GM10248 (cell line): Measurements from ENCODE around the gene MKRN1.

Source experiments
- CTCF ChIA-PET: fragments of 300-600 bp; sonication (Branson Sonifier 250); formaldehyde crosslinking; extraction: SDS; loops from one replicate; lab custom pipeline; 2021; ENCODE audit warnings: antibody characterized with exemption; lab: Yijun Ruan, JAX
- POLR2A ChIA-PET: fragments of 350-650 bp; sonication (Branson Sonifier 250); formaldehyde crosslinking; extraction: SDS; loops from one replicate; lab custom pipeline; 2020; ENCODE audit warnings: antibody characterized with exemption; lab: Yijun Ruan, JAX
- DNase-seq: peaks from one replicate; pipeline ENCODE4 v3.0.0; 2012; ENCODE audit errors: extremely low spot score
- TF ChIP-seq, protein P1 (sequence below): IDR thresholded peaks from 2 replicates; pipeline ENCODE4 v1.5.1; 2012; ENCODE audit warnings: mild to moderate bottlenecking, low read depth; ENCODE audit errors: extremely low read depth, missing control alignments, control extremely low read depth

Gene MKRN1

DNA sequence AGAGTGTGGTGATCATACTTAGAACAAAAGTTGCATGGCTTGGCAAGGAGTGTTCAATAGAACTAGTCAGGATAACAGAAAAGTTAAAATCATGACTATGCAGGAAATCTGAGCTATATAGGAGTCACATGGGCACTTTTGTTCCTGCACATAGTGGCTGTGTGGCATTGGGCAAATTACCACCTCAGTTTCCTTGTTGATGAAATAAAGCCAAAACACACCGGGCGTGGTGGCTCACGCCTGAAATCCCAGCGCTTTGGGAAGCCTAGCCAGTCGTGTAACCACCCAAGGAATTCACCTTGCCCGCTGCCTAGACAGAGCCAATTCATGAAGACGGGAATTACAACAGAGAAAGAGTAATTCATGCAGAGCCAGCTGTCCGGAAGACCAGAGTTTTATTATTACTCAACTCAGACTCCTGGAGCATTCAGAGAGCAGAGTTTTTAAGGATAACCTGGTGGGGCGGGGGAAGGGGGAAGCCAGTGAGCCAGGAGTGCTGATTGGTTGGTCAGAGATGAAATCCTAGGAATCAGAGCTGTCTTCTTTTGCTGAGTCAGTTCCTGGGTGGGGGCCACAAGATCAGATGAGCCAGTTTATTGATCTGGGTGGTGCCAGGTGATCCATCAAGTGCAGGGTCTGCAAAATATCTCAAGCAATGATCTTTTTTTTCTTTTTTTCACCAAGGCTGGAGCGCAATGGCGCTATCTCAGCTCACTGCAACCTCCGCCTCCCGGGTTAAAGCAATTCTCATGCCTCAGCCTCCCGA is 6.4 kb upstream of the MKRN1 start:
- POLR2A ChIA-PET = no interaction called here
- DNase-seq = no peak
- TF ChIP-seq, protein P1, sequence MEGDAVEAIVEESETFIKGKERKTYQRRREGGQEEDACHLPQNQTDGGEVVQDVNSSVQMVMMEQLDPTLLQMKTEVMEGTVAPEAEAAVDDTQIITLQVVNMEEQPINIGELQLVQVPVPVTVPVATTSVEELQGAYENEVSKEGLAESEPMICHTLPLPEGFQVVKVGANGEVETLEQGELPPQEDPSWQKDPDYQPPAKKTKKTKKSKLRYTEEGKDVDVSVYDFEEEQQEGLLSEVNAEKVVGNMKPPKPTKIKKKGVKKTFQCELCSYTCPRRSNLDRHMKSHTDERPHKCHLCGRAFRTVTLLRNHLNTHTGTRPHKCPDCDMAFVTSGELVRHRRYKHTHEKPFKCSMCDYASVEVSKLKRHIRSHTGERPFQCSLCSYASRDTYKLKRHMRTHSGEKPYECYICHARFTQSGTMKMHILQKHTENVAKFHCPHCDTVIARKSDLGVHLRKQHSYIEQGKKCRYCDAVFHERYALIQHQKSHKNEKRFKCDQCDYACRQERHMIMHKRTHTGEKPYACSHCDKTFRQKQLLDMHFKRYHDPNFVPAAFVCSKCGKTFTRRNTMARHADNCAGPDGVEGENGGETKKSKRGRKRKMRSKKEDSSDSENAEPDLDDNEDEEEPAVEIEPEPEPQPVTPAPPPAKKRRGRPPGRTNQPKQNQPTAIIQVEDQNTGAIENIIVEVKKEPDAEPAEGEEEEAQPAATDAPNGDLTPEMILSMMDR = no peak
- CTCF ChIA-PET = no interaction called here

DNA sequence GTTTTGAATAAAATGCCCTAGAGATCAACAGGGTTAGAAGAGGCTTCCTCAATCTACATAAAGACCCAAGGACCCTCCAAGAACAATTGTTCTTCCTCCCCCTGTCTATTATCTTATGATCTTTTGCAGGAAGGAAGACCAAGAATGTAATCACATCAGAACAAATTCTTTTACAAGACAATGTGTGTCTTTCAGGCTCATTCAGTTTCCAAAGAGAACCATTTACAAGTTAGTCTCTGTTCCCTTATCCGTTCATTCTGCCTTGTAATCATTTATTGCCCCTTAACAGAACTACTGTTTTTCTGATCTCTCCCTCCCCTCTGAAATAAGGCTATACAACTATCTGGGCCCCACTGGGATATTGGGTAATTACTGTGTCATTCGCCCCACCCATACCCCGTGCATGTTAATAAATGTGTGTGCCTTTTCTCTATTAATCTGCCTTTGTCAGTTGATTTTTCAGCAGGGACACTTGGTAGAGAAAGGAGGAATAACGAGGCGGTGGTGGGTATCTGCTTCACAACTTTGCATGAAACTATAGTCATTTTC is 5.7 kb upstream of the MKRN1 start:
- ChIA-PET CTCF (no interaction called here), POLR2A (no interaction called here)
- TF ChIP-seq, protein P1 = no peak
- DNase-seq = no peak

DNA sequence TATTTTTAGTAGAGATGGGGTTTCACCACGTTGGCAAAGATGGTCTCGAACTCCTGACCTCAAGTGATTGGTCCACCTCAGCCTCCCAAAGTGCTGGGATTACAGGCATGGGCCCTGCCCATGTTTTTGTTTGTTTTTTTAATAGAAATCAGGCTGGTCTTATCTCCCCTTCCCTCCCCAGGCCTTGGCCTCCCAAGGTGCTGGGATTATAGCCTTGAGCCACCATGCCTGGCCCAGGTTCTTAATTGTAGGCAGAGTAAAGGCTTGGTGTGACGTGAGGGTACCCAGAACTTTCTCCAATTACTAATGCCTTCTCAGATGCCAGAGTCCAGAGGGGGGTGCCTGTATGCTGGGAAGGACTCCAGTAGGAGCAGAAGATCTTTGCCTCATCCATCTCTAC is 5.2 kb upstream of the MKRN1 start:
- TF ChIP-seq, protein P1 = no peak
- ChIA-PET POLR2A (no interaction called here), CTCF (interaction anchor here (1.2 to 1.5 kb wide), 2 partner anchors 32 to 92 kb away, joined by 3 read pairs; no protein-coding TSS in a partner anchor)
- no peak for DNase-seq

DNA sequence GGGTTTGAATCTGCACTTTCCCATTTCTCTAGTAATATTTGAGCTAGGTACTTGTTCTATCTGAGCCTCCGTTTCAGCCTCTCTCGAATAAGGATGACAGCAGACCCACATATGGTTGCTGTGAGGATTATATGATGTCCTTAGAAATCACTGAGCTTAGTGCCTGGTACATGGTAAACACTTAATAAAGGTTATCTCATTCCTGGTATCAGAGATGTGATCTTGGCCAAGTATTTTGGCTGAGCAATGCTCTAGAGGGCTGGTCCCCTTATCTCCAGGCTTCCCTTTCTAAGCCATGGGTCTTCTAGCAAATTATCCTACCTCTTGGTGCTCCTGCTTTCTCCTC is 407 bp upstream of the MKRN1 start:
- ChIA-PET CTCF (no interaction called here), POLR2A (no interaction called here)
- no peak for DNase-seq
- TF ChIP-seq, protein P1 = no peak

DNA sequence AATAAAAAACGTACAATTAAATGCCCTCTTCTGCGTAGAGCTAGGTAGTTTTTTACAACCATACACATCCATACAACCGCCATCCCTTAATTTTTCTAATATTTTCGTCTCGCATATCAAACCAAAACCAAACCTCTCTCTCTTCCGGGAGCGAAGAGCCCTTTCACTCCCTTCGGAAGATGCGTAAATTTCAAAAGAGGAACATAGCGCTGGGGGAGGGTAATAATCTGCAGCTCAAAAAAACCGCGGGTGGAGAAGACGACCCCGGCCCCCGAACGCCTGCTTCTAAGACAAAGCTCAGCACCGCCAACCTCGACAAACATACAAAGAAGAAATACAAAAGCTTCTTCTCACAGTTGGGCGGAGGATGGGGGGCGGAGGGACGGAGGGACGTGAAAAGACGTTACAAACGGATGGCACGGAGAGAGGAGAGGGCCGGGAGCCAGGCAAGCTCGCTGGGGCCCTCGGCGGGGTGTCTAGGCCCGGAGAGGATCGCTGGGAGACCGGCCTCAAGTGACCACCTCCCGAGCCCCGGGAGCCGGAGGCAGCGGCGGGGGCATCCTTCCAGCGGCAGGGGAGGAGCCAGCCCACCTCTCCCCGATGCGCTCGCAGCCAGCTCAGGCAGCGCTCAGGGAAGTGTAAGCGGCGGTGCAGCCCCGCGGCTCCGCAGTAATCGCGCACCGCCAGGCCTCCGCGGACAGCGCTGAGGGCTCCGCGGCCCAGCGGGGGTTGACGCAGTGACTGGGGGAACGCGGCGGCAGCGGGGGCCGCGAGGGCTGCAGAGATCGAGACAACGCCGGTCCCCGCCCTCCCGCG is 851 bp downstream of the MKRN1 start:
- ChIA-PET CTCF (interaction anchor here (0.8 to 5.1 kb wide), 8 partner anchors 13 to 1260 kb away, joined by 3 to 49 read pairs (median 3); partner anchors contain the start of genes MRPS33 and SSBP1), POLR2A (no interaction called here)
- TF ChIP-seq, protein P1 = no peak
- DNase-seq = peak; percentile 41

DNA sequence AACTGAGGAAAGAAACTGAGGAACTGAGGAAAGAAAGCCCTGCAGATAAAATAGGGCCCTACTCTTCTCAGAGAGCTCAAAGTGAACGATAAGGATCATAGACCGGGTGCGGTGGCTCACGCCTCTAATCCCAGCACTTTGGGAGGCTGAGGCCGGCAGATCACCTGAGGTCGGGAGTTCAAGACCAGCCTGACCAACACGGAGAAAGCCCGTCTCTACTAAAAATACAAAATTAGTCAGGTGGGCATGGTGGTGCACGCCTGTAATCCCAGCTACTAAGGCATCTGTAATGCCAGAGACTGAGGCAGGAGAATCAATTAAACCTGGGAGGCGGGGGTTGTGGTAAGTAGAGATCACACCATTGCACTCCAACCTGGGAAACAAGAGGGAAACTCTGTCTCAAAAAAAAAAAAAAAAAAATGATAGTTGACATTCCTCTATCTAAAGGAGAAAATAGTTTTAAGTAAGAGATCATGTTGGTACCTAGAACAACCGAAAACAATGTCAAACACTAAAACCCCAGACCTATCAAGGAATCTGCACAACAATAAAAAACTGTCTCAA is 2.5 kb downstream of the MKRN1 start:
- TF ChIP-seq, protein P1 = no peak
- DNase-seq = no peak
- CTCF ChIA-PET = interaction anchor here (0.9 to 5.1 kb wide), 6 partner anchors 13 to 1042 kb away, joined by 3 to 49 read pairs (median 4); partner anchors contain the start of gene MRPS33
- POLR2A ChIA-PET = interaction anchor here (0.5 kb wide), 1 partner anchor 27 kb away, joined by 4 read pairs; no protein-coding TSS in a partner anchor
